Kidney (tissue), 14 donors: Measurements from ENCODE around the gene EDDM3A. TPM values are rescaled to one million over a fixed set of nuclear protein-coding genes. Genes with fewer than 3 reads are reported as not detected.

Experiments used
- DNase-seq, 5 donors: peaks; one replicate each; pipeline ENCODE4 v3.0.0-alpha.2; 2013 to 2020
- FAIRE-seq: peaks from 2 replicates; lab custom pipeline; 2012; peaks lifted over from hg19 to GRCh38; lab: Jason Lieb, UNC
- H3K27ac ChIP-seq, 2 donors: one replicate each; pipeline ENCODE4 v1.7.0; 2013; ENCODE audit warnings: low read depth in 2 of 2, low read length in 2 of 2, inconsistent platforms in 1 of 2
- H3K27me3 ChIP-seq: one replicate; pipeline ENCODE4 v1.7.1; 2013; ENCODE audit warnings: low read length, inconsistent platforms; ENCODE audit not compliant: control insufficient read depth, insufficient read depth
- H3K36me3 ChIP-seq, 3 donors: one replicate each; pipeline versions ENCODE4 v1.7.0 to v1.7.1; 2013; ENCODE audit warnings: low read length in 3 of 3, control low read depth in 1 of 3, inconsistent platforms in 1 of 3; ENCODE audit not compliant: insufficient read depth in 3 of 3, control insufficient read depth in 2 of 3
- H3K4me1 ChIP-seq, 3 donors: one replicate each; pipeline versions ENCODE4 v1.7.0 to v1.7.1; 2013; ENCODE audit warnings: low read length in 3 of 3, inconsistent platforms in 1 of 3, low read depth in 1 of 3; ENCODE audit not compliant: control insufficient read depth in 2 of 3, insufficient read depth in 2 of 3
- H3K4me3 ChIP-seq, 3 donors: one replicate each; pipeline versions ENCODE4 v1.7.0 to v1.8.1; 2013; ENCODE audit warnings: low read length in 3 of 3, control low read depth in 1 of 3, inconsistent platforms in 1 of 3
- H3K9ac ChIP-seq, 3 donors: one replicate each; pipeline versions ENCODE4 v1.7.0 to v1.7.1; 2013; ENCODE audit warnings: low read length in 3 of 3, control low read depth in 1 of 3, inconsistent platforms in 1 of 3
- H3K9me3 ChIP-seq, 3 donors: one replicate each; pipeline versions ENCODE4 v1.7.0 to v1.7.1; 2013; ENCODE audit warnings: low read length in 3 of 3, control low read depth in 1 of 3, inconsistent platforms in 1 of 3; ENCODE audit not compliant: control insufficient read depth in 2 of 3, insufficient read depth in 1 of 3
- intact Hi-C: fragments of 100-400 bp; cut with DNase I; formaldehyde crosslinking; loops from one replicate; pipeline ENCODE4 v1.11.1; 2022
- polyA plus RNA-seq: library from polyadenylated mRNA; stranded (reverse); fragments of 350-450 nt; fragmentation: Illumina TruSeq; extraction: RNeasy Lipid Tissue Mini Kit (QIAGEN cat#74804); gene quantifications from one replicate; pipeline ENCODE4 v1.2.3, GENCODE V29; 2014; ENCODE audit warnings: low read depth, low replicate concordance; ENCODE audit not compliant: insufficient read depth
- total RNA-seq: library from RNA; stranded (reverse); fragmentation: NEBNext Ultra II Directional; extraction: Animal tissue kit (Norgen Biotek cat#: 25700); gene quantifications from one replicate; pipeline ENCODE4 v1.2.1, GENCODE V29; 2021
- TF ChIP-seq, protein P1 (sequence below): IDR thresholded peaks from 3 replicates; pipeline ENCODE4 v1.5.1; 2012; ENCODE audit warnings: mild to moderate bottlenecking, moderate library complexity, borderline replicate concordance; ENCODE audit not compliant: insufficient read depth; ENCODE audit errors: extremely low read depth
- donor health status: control.
- donor health status: control.
- donor health status: control.
- donor health status: control.
- donor health status: control.
- donor health status: DM: yes; HTN: yes; CAD: no.
- donor health status: Normal renal cell carcinoma (clear cell type).

Gene EDDM3A
- total and polyA plus RNA-seq, 2 donors from 2014 or later = 1.8 TPM; not detected in 1

DNA sequence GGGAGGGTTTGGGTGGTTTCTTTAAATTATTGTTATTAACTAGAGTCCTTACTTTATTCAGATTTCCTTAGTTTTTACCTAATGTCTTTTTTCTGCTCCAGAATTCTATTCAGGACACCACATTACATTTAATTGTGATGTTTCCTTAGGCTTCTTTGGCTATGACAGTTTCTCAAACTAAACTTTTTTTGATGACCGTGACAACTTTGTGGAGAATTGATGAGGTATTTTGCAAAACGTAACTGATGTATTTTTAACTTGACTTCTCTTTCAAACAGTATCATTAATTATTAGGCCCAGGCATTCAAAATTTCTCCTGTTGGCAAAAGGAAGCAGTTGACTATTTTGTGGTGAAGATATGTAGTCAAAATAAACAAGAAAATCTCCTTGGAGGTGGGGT is 45.9 kb downstream of the EDDM3A start:
- FAIRE-seq (no peak), DNase-seq (no peak)
- no peak overlapping the region for H3K9ac ChIP-seq
- TF ChIP-seq, protein P1, sequence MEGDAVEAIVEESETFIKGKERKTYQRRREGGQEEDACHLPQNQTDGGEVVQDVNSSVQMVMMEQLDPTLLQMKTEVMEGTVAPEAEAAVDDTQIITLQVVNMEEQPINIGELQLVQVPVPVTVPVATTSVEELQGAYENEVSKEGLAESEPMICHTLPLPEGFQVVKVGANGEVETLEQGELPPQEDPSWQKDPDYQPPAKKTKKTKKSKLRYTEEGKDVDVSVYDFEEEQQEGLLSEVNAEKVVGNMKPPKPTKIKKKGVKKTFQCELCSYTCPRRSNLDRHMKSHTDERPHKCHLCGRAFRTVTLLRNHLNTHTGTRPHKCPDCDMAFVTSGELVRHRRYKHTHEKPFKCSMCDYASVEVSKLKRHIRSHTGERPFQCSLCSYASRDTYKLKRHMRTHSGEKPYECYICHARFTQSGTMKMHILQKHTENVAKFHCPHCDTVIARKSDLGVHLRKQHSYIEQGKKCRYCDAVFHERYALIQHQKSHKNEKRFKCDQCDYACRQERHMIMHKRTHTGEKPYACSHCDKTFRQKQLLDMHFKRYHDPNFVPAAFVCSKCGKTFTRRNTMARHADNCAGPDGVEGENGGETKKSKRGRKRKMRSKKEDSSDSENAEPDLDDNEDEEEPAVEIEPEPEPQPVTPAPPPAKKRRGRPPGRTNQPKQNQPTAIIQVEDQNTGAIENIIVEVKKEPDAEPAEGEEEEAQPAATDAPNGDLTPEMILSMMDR = no peak
- no peaks in the 10 kb centered on the region for H3K36me3 ChIP-seq
- H3K4me3 ChIP-seq = no peak overlapping the region
- no peaks in the 10 kb centered on the region for H3K9me3 ChIP-seq
- no peaks in the 10 kb centered on the region for H3K27me3 ChIP-seq
- intact Hi-C loops = no loop called here
- no peak overlapping the region for H3K27ac ChIP-seq
- H3K4me1 ChIP-seq = no peaks in the 10 kb centered on the region

DNA sequence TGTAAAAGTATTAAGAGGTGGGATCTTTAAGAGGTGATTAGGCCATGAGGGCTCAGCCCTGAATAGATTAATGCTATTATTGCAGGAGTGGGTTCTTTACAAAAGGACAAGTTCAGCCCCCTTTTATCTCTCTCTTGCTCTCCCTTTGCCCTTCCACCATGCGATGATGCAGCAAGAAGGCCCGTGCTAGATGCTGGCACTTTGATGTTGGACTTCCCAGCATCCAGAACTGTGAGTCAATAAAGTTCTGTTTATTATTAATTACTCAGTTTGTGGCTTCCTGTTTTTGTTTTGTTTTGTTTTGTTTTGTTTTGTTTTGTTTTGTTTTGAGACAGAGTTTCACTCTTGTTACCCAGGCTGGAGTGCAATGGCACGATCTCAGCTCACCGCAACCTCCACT is 46.9 kb downstream of the EDDM3A start:
- intact Hi-C loops = no loop called here
- H3K27me3 ChIP-seq = no peaks in the 10 kb centered on the region
- H3K4me3 ChIP-seq = no peak overlapping the region
- H3K9ac ChIP-seq = no peak overlapping the region
- DNase-seq (no peak), FAIRE-seq (no peak)
- TF ChIP-seq, protein P1 = no peak
- H3K9me3 ChIP-seq = no peaks in the 10 kb centered on the region
- H3K4me1 ChIP-seq = no peaks in the 10 kb centered on the region
- no peaks in the 10 kb centered on the region for H3K36me3 ChIP-seq
- no peak overlapping the region for H3K27ac ChIP-seq

DNA sequence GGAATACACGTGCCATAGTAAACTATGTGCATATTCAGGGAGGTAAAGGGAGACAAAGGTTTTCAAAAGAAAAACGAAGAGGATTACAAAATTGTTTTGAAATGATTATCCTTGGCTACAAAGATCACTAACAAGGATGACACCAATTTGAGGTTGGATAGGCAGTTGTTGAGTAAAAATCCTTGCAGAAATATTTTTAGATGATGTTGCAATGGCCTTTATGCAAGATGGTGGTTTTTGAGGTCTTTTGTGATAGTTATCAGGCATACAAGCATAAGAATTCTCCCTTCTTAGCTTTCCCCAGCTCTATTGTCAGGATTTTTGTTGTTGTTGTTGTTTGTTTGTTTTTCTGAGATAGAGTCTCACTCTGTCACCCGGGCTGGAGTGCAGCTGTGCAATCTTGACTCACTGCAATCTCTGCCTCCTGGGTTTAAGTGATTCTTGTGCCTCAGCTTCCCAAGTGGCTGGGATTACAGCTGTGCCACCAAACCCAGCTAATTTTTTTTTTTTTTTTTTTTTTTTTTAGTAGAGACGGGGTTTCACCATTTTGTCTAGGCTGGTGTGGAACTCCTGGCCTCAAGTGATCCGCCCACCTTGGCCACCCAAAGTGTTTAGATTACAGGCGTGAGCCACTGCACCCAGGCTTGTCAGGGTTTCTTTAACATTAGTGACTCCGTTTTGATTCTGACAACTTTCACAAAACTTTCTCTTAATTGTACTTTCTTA is 49.1 kb downstream of the EDDM3A start:
- Histone ChIP-seq H3K36me3 (no peaks in the 10 kb centered on the region), H3K27ac (no peak overlapping the region), H3K9ac (no peak overlapping the region), H3K9me3 (no peaks in the 10 kb centered on the region), H3K27me3 (no peaks in the 10 kb centered on the region), H3K4me3 (no peak overlapping the region), H3K4me1 (no peaks in the 10 kb centered on the region)
- TF ChIP-seq, protein P1 = no peak
- intact Hi-C loops = no loop called here
- DNase-seq (no peak), FAIRE-seq (no peak)

DNA sequence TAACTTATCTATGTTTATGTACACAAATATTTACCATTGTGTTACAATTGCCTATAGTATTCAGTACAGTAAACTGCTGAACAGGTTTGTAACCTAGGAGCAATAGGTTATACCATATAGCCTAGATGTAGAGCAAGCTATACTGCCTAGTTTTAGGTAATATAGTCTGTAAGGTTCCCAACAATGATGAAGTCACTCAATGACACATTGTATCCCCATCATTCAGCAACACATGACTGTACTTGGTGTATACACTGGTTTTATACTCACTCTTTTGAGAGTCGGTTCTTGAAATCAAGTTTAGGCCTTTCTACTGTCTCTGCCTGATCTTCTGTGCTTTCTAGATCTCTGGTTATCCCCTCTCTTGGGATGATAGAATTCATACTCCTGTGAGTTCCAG is 51.5 kb downstream of the EDDM3A start:
- H3K27ac ChIP-seq = no peak overlapping the region
- no peaks in the 10 kb centered on the region for H3K27me3 ChIP-seq
- H3K4me1 ChIP-seq = peaks cover 0 to 4% (median 0%) of the 10 kb centered on the region in 3 donors
- H3K9ac ChIP-seq = no peak overlapping the region
- FAIRE-seq (no peak), DNase-seq (no peak)
- H3K4me3 ChIP-seq = no peak overlapping the region
- no peaks in the 10 kb centered on the region for H3K9me3 ChIP-seq
- intact Hi-C loops = no loop called here
- TF ChIP-seq, protein P1 = no peak
- H3K36me3 ChIP-seq = no peaks in the 10 kb centered on the region
